Limb (tissue), 2 donors: Measurements from ENCODE around the gene KLF9.
"Not testable (repeated sequence)": the region's sequence is repeated elsewhere in the genome, so short reads cannot be mapped to it uniquely, and the experiment has no call there.

Source experiments
- DNase-seq, 2 donors: peaks; one replicate each; pipeline ENCODE4 v3.0.0-alpha.2; 2016; ENCODE audit errors: extremely low spot score in 2 of 2

KLF9 gene

GRCh38 chr9:70405808-70406433 is 8.5 kb downstream of the KLF9 start:
- no peak for DNase-seq

DNA sequence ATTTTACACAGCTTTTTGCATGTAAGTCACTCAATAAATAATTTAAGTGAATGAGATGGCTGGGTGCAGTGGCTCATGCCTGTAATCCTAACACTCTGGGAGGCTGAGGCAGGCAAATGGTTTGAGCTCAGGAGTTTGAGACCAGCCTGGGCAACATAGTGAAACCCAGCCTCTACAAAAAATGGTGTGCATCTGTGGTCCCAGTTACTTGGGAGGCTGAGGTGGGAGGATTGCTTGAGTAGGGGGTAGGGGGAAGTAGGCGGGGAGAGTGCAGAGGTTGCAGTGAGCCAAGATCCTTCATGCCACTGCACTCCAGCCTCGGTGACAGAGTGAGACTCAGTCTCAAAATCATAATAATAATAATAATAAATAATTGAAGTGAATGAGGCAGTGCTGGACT is 10.2 kb downstream of the KLF9 start:
- DNase-seq, result no peak

DNA sequence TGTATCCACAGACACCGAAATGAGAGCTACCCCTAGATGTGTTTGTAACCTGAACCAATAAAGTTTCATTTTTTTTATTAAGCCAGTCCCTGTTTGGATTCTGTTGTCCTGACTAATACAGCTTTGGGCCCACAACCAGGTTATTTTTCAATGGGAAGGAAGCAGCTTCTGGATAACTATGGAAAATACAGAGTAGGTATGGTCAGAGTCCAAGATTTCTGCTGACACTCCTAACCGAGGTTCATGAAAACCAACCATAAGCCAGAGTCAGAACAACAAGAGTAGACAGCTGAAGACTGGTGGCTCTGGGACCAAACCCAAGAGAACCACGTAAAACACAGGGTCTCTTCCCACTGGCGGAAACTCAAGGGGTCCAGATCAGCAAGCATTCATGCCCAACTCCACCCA is 10.8 kb downstream of the KLF9 start:
- no peak for DNase-seq

DNA sequence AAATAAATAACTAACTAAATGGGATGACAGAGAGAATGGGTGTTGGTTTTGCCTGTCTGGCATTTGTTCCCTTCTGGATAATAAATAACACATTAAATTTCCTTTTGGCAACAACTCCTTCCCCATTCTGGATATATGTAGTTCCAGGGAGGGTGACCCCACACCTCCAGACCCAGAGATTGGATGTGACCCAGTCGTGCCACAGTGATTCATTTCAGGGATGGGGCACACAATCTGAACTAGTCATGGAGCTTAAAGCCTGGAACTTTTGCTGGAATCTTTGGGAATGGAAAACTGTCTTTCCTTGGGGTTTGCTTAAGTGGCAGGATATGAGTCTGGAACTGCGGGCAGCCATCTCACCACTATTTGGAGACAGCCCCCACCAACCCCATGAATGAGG is 11.3 kb downstream of the KLF9 start:
- no peak for DNase-seq

- DNase-seq, result no peak
Observed at GRCh38 chr9:70402213-70402612, 12.2 kb downstream of the KLF9 start.

GRCh38 chr9:70401241-70401640 is 13.2 kb downstream of the KLF9 start:
- not testable (repeated sequence) for DNase-seq

- no peak for DNase-seq
Observed at GRCh38 chr9:70400107-70400892, 14.2 kb downstream of the KLF9 start.

GRCh38 chr9:70399141-70399540 is 15.3 kb downstream of the KLF9 start:
- DNase-seq, result no peak

- DNase-seq, result no peak
Observed at GRCh38 chr9:70398145-70398556, 16.3 kb downstream of the KLF9 start.

DNA sequence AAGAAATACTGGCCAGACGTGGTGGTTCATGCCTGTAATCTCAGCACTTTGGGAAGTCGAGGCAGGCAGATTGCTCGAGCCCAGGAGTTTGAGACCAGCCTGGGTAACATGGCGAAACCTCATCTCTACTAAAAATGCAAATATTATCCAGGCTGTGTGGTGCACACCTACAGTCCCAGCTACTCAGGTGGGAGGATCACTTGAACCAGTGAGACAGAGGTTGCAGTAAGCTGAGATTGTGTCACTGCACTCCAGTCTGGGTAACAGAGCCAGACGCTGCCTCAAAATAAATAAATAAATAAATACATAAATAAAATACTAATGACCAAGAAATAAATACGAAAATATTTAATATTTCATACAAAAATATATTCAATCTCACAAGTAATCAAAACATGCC is 18.8 kb downstream of the KLF9 start:
- DNase-seq, result no peak

DNA sequence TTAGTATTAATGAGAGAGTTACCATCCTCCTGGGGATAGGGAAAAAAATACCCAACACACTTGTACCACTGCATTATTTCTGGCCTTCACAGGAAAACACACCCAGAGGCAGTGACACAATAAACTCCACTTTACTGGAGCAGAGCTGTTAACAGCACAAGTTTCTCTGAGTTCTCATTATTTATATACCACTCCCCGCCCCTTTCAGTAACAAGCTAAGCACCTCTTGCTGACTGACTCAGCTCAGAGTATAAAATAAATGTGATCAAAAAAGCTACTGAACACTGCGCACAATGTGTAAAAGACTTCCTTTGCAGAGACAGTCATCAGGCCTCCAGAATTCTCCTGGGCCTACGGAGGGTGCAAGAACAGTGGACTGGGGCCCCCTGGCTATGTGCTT is 21.6 kb downstream of the KLF9 start:
- DNase-seq, result no peak

GRCh38 chr9:70392189-70392588 is 22.3 kb downstream of the KLF9 start:
- DNase-seq, result no peak

- no peak for DNase-seq
Observed at GRCh38 chr9:70390933-70391341, 23.5 kb downstream of the KLF9 start.

DNA sequence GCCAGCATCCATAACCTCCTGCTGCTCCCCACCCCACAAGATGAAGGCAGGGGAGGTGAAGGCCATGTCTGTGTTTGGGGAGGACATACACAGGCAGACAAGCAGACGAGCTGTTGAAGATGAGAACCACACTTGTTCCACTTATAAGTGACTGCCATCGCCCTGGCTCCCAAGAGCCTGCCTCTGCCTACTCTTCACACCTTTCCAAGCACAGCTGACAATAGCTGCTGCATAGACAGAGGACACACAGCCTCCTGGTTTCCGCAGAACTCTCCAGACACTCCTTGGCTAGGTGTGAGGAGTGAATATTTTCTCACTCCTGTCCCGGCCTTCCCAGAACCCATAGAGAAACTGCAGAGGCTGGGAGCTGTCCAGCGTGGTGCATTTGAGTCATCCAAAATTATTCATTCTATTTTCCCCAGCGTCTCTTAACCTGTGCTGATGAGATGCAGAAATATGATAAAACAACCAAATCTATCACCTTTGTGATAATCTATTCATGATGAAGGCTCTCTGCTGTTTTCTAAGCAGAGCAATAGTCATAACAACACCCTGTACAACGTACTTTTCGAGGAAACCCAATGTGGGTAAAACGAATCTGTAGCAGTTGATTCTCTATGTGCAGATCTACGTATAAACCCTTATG is 24.7 kb downstream of the KLF9 start:
- peak in 1 of 2 donors; percentile 35 for DNase-seq

- no peak for DNase-seq
Observed at GRCh38 chr9:70389188-70389587, 25.3 kb downstream of the KLF9 start.

DNA sequence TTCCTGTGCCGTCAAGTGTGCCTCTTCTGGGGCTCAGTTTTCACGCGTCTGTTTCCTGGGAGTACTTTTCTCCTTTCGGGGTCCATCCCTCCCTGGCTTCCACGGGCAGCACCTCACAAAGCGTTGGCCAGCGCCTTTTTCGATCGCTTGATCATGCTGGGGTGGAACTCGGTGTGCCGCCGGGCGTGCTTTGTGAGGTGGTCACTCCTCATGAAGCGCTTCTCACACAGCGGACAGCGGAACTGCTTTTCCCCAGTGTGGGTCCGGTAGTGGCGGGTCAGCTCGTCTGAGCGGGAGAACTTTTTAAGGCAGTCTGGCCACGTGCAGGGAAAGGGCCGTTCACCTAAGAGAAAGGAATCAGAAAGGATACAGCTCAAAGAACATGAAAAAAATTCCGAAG is 26.8 kb downstream of the KLF9 start:
- no peak for DNase-seq

- DNase-seq, result peak in 1 of 2 donors; percentile 44
Observed at GRCh38 chr9:70385426-70385825, 29.0 kb downstream of the KLF9 start.

DNA sequence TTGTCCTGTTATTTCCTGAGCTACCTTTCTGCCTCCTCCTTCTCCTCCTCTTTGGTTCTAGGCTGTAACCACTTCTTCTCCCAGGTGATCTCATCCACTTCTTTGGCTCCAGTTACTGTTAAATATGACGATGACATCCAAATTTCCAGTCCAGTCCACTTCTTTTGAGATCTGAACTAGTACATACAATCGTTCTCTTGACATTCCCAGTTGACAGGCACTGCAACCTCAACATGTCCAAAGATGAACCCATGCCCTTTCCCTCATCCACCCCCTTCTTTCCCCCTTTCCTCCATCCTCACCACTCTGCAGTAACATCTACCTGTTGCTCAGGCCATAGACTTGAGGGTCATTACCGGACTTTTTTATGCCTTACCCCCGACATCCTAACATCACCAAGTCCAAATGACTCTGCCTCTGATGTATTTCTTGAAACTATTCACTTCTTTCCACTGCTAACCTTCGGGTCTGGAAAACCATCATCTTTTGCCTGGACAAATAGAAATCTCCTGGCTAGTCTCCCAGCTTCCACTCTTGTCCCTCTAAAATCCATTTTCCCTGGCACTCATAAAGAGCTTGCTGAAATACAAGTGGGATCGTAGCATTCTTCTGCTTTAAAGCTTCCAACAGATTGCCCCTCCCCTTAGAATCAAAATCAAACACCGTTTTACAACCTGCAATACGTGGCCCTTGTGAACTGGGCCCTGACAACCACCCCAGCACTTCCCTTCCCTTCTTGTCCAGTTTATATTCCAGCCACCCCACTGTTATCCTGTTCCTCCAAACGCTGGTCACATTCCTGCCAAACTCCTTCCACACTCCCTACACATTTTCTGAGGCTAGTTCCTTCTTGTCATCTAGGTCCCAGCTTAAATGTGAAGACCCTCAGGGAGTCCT is 31.5 kb downstream of the KLF9 start:
- no peak for DNase-seq

DNA sequence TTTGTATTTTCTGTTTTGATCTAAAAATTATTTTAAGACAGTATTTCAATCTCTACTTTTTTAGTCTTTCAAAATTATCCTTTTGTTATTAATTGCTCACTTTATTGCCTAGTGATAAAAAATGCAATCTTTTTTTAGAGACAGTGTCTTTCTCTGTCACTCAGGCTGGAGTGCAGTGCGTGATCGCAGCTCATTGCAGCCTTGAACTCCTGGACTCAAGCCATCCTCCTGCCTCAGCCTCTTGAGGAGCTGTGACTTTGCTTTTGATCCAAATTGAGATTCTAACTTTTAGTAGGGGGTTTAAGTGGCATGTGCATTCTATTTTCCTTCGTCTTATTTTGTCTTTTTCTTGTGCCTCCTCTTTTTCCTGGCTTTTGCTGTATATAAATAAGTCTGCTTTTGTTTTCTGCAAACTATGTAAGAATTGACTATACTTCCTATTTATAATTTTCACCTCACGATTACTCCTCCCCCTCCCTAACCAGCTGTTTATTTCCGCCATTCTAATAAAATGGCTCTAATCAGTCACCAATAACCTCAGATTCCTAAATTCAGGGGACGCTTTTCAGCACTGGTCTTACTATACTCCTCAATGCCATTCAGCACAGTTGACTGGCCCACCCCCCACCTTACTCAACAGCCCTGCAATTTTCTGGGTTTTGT is 32.3 kb downstream of the KLF9 start:
- DNase-seq, result no peak

GRCh38 chr9:70374962-70375618 is 39.4 kb downstream of the KLF9 start:
- no peak for DNase-seq
